ENCODE measurements around the gene DLG5.

DNA sequence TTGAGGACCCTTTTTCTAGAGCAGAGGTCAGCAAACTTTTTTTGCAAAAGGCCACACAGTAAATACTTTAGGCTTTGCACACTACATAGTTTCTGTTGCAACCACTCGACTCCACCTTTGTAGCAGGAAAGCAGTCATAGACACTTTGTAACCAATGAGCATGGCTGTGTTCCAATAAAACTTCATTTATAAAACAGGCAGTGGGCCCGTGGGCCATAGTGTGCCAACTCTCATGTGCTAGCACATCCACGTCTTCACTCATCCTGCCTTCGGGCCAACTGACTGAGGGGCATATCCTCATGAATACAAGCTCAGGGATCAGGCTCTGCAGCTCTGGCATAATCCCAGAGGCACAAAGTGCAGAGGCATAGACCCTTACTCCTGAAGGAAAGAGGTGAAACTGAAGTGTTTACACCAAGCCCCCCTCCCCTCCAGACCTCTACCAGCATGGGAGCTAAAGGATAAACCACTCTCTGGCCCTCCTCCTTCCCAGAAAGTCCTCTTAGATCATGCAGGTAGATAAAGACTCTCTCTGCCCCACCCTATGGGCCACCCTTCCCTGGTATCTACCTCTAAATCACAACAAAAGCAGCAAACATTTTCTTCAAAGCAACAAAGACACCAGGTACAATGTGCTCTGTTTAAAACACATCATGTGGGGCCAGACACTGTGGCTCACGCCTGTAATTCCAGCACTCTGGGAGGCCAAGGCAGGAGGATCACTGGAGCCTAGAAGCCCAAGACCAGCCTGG, 71.0 kb downstream of the DLG5 start:
- TF ChIP-seq, protein P1, sequence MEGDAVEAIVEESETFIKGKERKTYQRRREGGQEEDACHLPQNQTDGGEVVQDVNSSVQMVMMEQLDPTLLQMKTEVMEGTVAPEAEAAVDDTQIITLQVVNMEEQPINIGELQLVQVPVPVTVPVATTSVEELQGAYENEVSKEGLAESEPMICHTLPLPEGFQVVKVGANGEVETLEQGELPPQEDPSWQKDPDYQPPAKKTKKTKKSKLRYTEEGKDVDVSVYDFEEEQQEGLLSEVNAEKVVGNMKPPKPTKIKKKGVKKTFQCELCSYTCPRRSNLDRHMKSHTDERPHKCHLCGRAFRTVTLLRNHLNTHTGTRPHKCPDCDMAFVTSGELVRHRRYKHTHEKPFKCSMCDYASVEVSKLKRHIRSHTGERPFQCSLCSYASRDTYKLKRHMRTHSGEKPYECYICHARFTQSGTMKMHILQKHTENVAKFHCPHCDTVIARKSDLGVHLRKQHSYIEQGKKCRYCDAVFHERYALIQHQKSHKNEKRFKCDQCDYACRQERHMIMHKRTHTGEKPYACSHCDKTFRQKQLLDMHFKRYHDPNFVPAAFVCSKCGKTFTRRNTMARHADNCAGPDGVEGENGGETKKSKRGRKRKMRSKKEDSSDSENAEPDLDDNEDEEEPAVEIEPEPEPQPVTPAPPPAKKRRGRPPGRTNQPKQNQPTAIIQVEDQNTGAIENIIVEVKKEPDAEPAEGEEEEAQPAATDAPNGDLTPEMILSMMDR (IDR thresholded peaks at IDR 0.05; ENCODE audit: low read depth, low read length, missing input control) = no peak
- TF ChIP-seq HNF4G (IDR thresholded peaks at IDR 0.05) (no peak), EGR1 (IDR thresholded peaks at IDR 0.05; ENCODE audit: low read depth in 2 of 2) (no peak), GABPA (IDR thresholded peaks at IDR 0.05 in 1 of 2, conservative IDR thresholded peaks at IDR 0.05 in 1 of 2) (no peak), RAD21 (IDR thresholded peaks at IDR 0.05) (no peak), YY1 (IDR thresholded peaks at IDR 0.05) (no peak), TAF1 (conservative IDR thresholded peaks at IDR 0.05) (no peak)
- TF ChIP-seq, protein P2, sequence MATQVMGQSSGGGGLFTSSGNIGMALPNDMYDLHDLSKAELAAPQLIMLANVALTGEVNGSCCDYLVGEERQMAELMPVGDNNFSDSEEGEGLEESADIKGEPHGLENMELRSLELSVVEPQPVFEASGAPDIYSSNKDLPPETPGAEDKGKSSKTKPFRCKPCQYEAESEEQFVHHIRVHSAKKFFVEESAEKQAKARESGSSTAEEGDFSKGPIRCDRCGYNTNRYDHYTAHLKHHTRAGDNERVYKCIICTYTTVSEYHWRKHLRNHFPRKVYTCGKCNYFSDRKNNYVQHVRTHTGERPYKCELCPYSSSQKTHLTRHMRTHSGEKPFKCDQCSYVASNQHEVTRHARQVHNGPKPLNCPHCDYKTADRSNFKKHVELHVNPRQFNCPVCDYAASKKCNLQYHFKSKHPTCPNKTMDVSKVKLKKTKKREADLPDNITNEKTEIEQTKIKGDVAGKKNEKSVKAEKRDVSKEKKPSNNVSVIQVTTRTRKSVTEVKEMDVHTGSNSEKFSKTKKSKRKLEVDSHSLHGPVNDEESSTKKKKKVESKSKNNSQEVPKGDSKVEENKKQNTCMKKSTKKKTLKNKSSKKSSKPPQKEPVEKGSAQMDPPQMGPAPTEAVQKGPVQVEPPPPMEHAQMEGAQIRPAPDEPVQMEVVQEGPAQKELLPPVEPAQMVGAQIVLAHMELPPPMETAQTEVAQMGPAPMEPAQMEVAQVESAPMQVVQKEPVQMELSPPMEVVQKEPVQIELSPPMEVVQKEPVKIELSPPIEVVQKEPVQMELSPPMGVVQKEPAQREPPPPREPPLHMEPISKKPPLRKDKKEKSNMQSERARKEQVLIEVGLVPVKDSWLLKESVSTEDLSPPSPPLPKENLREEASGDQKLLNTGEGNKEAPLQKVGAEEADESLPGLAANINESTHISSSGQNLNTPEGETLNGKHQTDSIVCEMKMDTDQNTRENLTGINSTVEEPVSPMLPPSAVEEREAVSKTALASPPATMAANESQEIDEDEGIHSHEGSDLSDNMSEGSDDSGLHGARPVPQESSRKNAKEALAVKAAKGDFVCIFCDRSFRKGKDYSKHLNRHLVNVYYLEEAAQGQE (IDR thresholded peaks at IDR 0.05) = no peak
- TF ChIP-seq, protein P3, sequence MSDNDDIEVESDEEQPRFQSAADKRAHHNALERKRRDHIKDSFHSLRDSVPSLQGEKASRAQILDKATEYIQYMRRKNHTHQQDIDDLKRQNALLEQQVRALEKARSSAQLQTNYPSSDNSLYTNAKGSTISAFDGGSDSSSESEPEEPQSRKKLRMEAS (IDR thresholded peaks at IDR 0.05) = no peak
